ELF-1 (cell line): ENCODE measurements around the gene PGAP6.

Source experiments
- DNase-seq: peaks from one replicate; pipeline ENCODE4 v3.0.0-alpha.2; 2016; ENCODE audit warnings: low read depth, low spot score

PGAP6 gene

GRCh38 chr16:330741-331140, 51.0 kb downstream of the PGAP6 start:
- DNase-seq, result peak; percentile 68

- DNase-seq, result no peak
Observed at GRCh38 chr16:325375-326145, 56.2 kb downstream of the PGAP6 start.

DNA sequence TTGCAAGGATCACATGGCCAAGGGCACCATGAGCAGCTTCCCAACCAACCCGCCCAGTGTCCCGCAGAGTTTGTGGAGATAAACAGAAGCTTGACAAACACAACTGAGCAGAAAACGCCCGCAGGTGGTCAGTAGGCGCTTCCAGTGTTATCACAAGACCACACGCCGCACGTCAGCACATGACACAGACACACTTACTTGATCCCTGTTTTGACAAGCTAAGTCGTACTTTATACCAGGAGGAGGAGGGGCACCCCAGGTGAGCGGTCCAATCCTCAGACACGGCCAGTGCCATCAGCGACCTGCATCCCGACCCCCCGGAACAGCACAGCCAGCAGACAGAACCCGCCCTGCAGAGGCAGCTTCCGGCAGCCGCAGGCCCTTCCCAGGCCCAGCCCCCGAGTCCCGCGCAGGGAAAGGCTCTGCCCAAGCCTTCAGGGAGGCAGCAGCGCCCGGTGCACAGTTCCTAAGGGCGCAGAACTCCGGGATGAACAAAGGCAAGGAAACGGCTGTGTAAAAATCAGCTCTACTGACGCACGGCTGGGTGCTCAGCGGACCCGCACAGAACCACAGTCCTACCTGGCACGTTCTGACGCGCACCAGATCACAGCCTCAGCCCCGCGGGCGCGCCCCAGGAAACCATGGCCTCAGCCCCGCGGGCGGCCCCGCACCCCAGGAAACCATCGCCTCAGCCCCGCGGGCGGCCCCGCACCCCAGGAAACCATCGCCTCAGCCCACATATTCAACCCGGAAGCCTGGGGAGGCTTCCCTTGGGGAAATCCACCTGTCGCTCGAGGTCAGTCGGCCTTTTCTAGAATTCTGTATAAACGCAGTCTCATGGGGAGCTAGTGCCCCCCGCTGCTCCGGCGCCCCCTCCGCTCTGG, 57.1 kb downstream of the PGAP6 start:
- DNase-seq, result peak; percentile 59

GRCh38 chr16:324201-324450, 57.7 kb downstream of the PGAP6 start:
- DNase-seq, result no peak

DNA sequence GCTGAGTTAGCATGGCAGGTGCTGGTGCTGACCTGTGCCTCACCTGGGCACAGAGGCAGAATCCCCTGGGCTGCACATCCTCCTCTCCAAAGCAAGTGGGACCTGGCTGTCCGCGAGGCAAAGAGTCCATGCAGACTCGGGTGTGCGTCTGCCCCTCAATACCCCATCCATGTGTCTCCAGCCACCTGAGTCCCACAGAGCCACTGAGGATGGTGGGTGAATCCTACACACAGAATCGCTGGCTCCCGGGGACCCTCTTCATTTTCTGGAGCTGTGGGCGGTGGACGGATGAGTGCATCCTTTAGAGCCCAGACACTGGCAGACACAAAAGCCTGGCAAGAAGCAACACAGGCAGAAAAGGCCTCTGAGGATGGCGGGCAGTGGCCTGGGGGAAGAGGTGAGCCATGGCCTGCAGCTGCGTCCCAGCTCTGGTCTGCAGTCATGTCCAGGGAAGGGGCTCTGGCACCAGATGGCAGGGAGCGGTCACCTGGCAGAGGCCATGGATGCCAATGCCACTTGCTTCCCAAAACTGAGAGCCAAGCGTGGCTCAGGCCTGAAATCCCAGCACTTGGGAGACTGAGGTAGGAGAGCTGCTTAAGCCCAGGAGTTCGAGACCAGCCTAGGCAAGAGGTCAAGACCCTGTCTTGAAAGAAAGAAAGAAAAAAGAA, 59.2 kb downstream of the PGAP6 start:
- no peak for DNase-seq

GRCh38 chr16:321532-321931, 60.2 kb downstream of the PGAP6 start:
- DNase-seq, result no peak
